ENCODE data around the gene SEC11A.
"Not testable (repeated sequence)": the region's sequence is repeated elsewhere in the genome, so short reads cannot be mapped to it uniquely, and the experiment has no call there.

Gene SEC11A

GRCh38 chr15:84741121-84741520, 25.2 kb upstream of the SEC11A start:
- H3K27me3 ChIP-seq (ENCODE audit: control insufficient read depth, insufficient read depth, low read length): no peaks in the 10 kb centered on the region
- H2AFZ ChIP-seq: no peak overlapping the region
- H3K4me2 ChIP-seq (ENCODE audit: low read length): no peak overlapping the region
- no peak overlapping the region for H3K9ac ChIP-seq
- H3K27ac ChIP-seq: no peak overlapping the region
- H3K4me3 ChIP-seq (ENCODE audit: low read depth, low read length): no peak overlapping the region
- H3K79me2 ChIP-seq: no peaks in the 10 kb centered on the region
- H3K4me1 ChIP-seq: no peaks in the 10 kb centered on the region
- H3K9me3 ChIP-seq (ENCODE audit: control insufficient read depth, low read length): no peaks in the 10 kb centered on the region
- no peak for TF ChIP-seq CTCF (IDR thresholded peaks at IDR 0.05)
- no peaks in the 10 kb centered on the region for H3K36me3 ChIP-seq (ENCODE audit: control insufficient read depth, insufficient read depth, low read length)

GRCh38 chr15:84740691-84741090, 24.8 kb upstream of the SEC11A start:
- Histone ChIP-seq H3K36me3 (ENCODE audit: control insufficient read depth, insufficient read depth, low read length) (no peaks in the 10 kb centered on the region), H3K4me1 (no peaks in the 10 kb centered on the region), H3K27me3 (ENCODE audit: control insufficient read depth, insufficient read depth, low read length) (no peaks in the 10 kb centered on the region), H3K9me3 (ENCODE audit: control insufficient read depth, low read length) (no peaks in the 10 kb centered on the region), H3K27ac (no peak overlapping the region), H3K4me3 (ENCODE audit: low read depth, low read length) (no peak overlapping the region), H2AFZ (no peak overlapping the region), H3K79me2 (no peaks in the 10 kb centered on the region), H3K4me2 (ENCODE audit: low read length) (no peak overlapping the region), H3K9ac (no peak overlapping the region)
- TF ChIP-seq CTCF (IDR thresholded peaks at IDR 0.05): no peak

GRCh38 chr15:84737005-84737404, 21.1 kb upstream of the SEC11A start:
- Histone ChIP-seq H3K4me3 (ENCODE audit: low read depth, low read length) (no peak overlapping the region), H2AFZ (no peak overlapping the region), H3K27me3 (ENCODE audit: control insufficient read depth, insufficient read depth, low read length) (no peaks in the 10 kb centered on the region), H3K4me2 (ENCODE audit: low read length) (no peak overlapping the region), H3K36me3 (ENCODE audit: control insufficient read depth, insufficient read depth, low read length) (no peaks in the 10 kb centered on the region), H3K79me2 (no peaks in the 10 kb centered on the region), H3K27ac (no peak overlapping the region), H3K4me1 (no peaks in the 10 kb centered on the region), H3K9me3 (ENCODE audit: control insufficient read depth, low read length) (no peaks in the 10 kb centered on the region), H3K9ac (no peak overlapping the region)
- no peak for TF ChIP-seq CTCF (IDR thresholded peaks at IDR 0.05)

- Histone ChIP-seq H3K4me2 (ENCODE audit: low read length) (no peak overlapping the region), H3K36me3 (ENCODE audit: control insufficient read depth, insufficient read depth, low read length) (no peaks in the 10 kb centered on the region), H3K9ac (no peak overlapping the region), H3K9me3 (ENCODE audit: control insufficient read depth, low read length) (no peaks in the 10 kb centered on the region), H3K4me1 (no peaks in the 10 kb centered on the region), H3K79me2 (no peaks in the 10 kb centered on the region), H3K27ac (no peak overlapping the region), H3K27me3 (ENCODE audit: control insufficient read depth, insufficient read depth, low read length) (no peaks in the 10 kb centered on the region), H3K4me3 (ENCODE audit: low read depth, low read length) (no peak overlapping the region), H2AFZ (no peak overlapping the region)
- no peak for TF ChIP-seq CTCF (IDR thresholded peaks at IDR 0.05)
Observed at GRCh38 chr15:84736375-84736774, 20.4 kb upstream of the SEC11A start.

- H3K27ac ChIP-seq: peak overlapping the region; percentile 8
- H3K36me3 ChIP-seq (ENCODE audit: control insufficient read depth, insufficient read depth, low read length); H3K9me3 ChIP-seq (ENCODE audit: control insufficient read depth, low read length); H3K79me2 ChIP-seq; H3K27me3 ChIP-seq (ENCODE audit: control insufficient read depth, insufficient read depth, low read length); H3K4me1 ChIP-seq; H3K9ac ChIP-seq: not testable (repeated sequence)
- peak overlapping the region; percentile 32 for H3K4me3 ChIP-seq (ENCODE audit: low read depth, low read length)
- peak overlapping the region; percentile 47 for H3K4me2 ChIP-seq (ENCODE audit: low read length)
- H2AFZ ChIP-seq: peak overlapping the region; percentile 13
Observed at GRCh38 chr15:84735480-84736061, 19.6 kb upstream of the SEC11A start.
